ENCODE measurements around the gene UBE2S.

GRCh38 chr19:55354698-55355212, 52.8 kb downstream of the UBE2S start, which contains the start of gene COX6B2:
- TF ChIP-seq, protein P1, sequence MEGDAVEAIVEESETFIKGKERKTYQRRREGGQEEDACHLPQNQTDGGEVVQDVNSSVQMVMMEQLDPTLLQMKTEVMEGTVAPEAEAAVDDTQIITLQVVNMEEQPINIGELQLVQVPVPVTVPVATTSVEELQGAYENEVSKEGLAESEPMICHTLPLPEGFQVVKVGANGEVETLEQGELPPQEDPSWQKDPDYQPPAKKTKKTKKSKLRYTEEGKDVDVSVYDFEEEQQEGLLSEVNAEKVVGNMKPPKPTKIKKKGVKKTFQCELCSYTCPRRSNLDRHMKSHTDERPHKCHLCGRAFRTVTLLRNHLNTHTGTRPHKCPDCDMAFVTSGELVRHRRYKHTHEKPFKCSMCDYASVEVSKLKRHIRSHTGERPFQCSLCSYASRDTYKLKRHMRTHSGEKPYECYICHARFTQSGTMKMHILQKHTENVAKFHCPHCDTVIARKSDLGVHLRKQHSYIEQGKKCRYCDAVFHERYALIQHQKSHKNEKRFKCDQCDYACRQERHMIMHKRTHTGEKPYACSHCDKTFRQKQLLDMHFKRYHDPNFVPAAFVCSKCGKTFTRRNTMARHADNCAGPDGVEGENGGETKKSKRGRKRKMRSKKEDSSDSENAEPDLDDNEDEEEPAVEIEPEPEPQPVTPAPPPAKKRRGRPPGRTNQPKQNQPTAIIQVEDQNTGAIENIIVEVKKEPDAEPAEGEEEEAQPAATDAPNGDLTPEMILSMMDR (IDR thresholded peaks at IDR 0.05), result no peak
- TF ChIP-seq POLR2A (IDR thresholded peaks at IDR 0.05), result no peak

All from lower leg skin (tissue), 3 donors.